ENCODE data around the gene CUEDC1.
A peak's percentile ranks its signal among the peaks of the same experiment; 100 is the strongest.

DNA sequence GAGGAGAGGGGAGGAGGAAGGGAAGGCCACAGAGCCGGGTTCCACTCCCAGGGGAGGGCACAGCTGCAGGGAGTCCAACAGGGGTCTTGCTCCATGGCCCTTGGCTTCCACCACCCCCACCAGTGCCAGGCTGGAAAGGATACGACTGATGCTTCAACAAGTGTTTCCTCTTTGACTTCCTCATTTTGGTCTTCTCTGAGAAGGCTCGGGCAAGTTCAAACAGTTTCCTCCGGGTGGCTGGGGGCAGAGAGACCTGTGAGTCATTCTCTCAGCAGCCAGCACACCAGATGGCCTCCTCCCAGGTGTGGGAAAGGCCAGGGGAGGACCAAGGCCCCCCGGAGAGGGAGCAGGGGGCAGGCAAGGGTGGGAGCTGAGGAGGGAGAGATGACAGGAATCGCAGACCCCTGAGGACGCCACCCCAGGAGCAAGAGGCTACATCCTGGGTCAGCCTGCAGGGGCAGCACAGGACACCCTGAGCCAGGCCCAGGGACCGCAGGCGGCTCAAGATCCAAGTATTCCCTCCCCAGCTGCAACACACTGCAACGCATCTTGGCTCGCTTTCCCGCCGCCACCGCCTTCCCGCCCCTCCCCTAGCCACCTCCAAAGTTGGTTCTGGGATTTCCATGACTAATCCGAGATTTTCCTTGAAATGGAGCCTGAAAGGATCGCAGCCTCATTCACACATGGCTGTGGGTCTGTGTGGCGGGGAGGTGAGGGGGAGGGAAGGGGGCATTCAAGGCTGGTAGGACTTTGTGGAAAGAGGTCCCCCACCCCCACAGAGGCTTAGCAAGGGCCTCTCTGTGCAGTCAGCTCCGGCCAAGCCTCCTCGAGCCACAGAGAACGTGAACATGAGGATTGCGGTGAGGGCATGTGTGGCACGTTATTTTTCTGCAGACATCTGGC lies 87.0 kb downstream of the CUEDC1 start:
- TF ChIP-seq, protein P1, sequence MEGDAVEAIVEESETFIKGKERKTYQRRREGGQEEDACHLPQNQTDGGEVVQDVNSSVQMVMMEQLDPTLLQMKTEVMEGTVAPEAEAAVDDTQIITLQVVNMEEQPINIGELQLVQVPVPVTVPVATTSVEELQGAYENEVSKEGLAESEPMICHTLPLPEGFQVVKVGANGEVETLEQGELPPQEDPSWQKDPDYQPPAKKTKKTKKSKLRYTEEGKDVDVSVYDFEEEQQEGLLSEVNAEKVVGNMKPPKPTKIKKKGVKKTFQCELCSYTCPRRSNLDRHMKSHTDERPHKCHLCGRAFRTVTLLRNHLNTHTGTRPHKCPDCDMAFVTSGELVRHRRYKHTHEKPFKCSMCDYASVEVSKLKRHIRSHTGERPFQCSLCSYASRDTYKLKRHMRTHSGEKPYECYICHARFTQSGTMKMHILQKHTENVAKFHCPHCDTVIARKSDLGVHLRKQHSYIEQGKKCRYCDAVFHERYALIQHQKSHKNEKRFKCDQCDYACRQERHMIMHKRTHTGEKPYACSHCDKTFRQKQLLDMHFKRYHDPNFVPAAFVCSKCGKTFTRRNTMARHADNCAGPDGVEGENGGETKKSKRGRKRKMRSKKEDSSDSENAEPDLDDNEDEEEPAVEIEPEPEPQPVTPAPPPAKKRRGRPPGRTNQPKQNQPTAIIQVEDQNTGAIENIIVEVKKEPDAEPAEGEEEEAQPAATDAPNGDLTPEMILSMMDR (IDR thresholded peaks at IDR 0.05): peak in 3 of 4 experiments; percentile 27 to 62 (median 41)
- TF ChIP-seq POLR2AphosphoS5 (IDR thresholded peaks at IDR 0.05): peak; percentile 76

Data from prostate gland (tissue), 2 donors.